Cortex of kidney (tissue), 1 donor: Measurements from ENCODE around the gene NDUFB8.

Experiments used
- DNase-seq: peaks from one replicate; lab custom pipeline; 2025; lab: John Stamatoyannopoulos, UW

NDUFB8 gene

GRCh38 chr10:100507357-100507732, 22.3 kb downstream of the NDUFB8 start:
- no peak for DNase-seq

- no peak for DNase-seq
These were observed 22.9 kb downstream of the NDUFB8 start for GRCh38 chr10:100506596-100507356.

GRCh38 chr10:100505164-100505563, 24.5 kb downstream of the NDUFB8 start:
- DNase-seq = no peak

GRCh38 chr10:100504096-100504495, 25.6 kb downstream of the NDUFB8 start:
- DNase-seq = no peak

GRCh38 chr10:100502926-100503494, 26.7 kb downstream of the NDUFB8 start:
- no peak for DNase-seq

GRCh38 chr10:100501423-100501822, 28.2 kb downstream of the NDUFB8 start:
- no peak for DNase-seq

GRCh38 chr10:100498059-100498458, 31.6 kb downstream of the NDUFB8 start:
- no peak for DNase-seq

GRCh38 chr10:100496567-100496966, 33.1 kb downstream of the NDUFB8 start:
- no peak for DNase-seq

GRCh38 chr10:100490531-100490930, 39.1 kb downstream of the NDUFB8 start:
- no peak for DNase-seq

GRCh38 chr10:100489396-100489795, 40.3 kb downstream of the NDUFB8 start:
- no peak for DNase-seq

GRCh38 chr10:100487529-100487928, 42.1 kb downstream of the NDUFB8 start:
- DNase-seq = no peak

GRCh38 chr10:100485801-100486495, 43.7 kb downstream of the NDUFB8 start:
- no peak for DNase-seq

GRCh38 chr10:100485366-100485765, 44.3 kb downstream of the NDUFB8 start:
- DNase-seq = no peak

- DNase-seq = no peak
These were observed 45.6 kb downstream of the NDUFB8 start for GRCh38 chr10:100483876-100484666.

- DNase-seq = no peak
These were observed 46.9 kb downstream of the NDUFB8 start for GRCh38 chr10:100482834-100483185.

GRCh38 chr10:100482181-100482833, 47.4 kb downstream of the NDUFB8 start:
- DNase-seq = no peak

- no peak for DNase-seq
These were observed 48.1 kb downstream of the NDUFB8 start for GRCh38 chr10:100481462-100482081.

GRCh38 chr10:100480002-100480401, 49.7 kb downstream of the NDUFB8 start:
- no peak for DNase-seq

GRCh38 chr10:100479037-100479436, 50.6 kb downstream of the NDUFB8 start:
- no peak for DNase-seq

GRCh38 chr10:100477970-100478369, 51.7 kb downstream of the NDUFB8 start:
- DNase-seq = no peak
